WTC11 (cell line): ENCODE results near the gene FGF1.

Source experiments
- SMAD4 ChIP-seq: sonication (generic); formaldehyde crosslinking; IDR thresholded peaks from 2 replicates; pipeline ENCODE4 v1.8.0; 2022; ENCODE audit warnings: mild to moderate bottlenecking, missing genetic modification reagents
- TF ChIP-seq, protein P1 (sequence below): fragments of 200-600 bp; IDR thresholded peaks from 2 replicates; pipeline ENCODE4 v1.8.0; 2022; ENCODE audit warnings: antibody characterized with exemption
- TF ChIP-seq, protein P2 (sequence below): sonication (generic); formaldehyde crosslinking; conservative IDR thresholded peaks from 2 replicates; pipeline ENCODE4 v1.8.1; 2022; ENCODE audit warnings: mild to moderate bottlenecking, missing genetic modification reagents

DNA sequence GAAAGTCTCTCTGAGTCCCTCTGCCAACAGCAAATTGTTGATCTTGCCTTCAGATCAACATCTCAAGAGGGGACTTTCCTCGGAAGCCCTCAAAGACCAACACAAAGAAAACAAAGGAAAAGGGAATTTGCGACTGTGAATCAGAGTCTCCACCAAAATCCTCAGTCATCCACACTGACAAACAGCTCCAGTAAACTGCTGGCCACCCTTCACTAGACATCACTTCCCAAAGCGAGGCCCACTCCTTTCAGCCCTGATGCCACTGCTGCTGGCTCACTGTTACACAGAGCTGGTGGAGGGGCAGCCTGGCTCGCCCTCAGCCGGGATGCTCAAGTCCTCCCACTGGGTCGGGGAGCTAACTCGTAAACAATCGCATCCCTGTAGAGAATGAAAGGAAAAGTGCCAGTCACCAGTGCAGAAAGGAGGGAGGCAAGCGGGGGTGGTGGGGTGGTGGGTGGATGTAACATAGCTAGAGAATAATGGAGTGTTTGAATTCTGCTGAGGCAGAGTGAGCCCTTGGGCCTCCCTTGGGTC, 1.3 kb downstream of the FGF1 start:
- TF ChIP-seq, protein P1, sequence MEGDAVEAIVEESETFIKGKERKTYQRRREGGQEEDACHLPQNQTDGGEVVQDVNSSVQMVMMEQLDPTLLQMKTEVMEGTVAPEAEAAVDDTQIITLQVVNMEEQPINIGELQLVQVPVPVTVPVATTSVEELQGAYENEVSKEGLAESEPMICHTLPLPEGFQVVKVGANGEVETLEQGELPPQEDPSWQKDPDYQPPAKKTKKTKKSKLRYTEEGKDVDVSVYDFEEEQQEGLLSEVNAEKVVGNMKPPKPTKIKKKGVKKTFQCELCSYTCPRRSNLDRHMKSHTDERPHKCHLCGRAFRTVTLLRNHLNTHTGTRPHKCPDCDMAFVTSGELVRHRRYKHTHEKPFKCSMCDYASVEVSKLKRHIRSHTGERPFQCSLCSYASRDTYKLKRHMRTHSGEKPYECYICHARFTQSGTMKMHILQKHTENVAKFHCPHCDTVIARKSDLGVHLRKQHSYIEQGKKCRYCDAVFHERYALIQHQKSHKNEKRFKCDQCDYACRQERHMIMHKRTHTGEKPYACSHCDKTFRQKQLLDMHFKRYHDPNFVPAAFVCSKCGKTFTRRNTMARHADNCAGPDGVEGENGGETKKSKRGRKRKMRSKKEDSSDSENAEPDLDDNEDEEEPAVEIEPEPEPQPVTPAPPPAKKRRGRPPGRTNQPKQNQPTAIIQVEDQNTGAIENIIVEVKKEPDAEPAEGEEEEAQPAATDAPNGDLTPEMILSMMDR: no peak
- TF ChIP-seq, protein P2, sequence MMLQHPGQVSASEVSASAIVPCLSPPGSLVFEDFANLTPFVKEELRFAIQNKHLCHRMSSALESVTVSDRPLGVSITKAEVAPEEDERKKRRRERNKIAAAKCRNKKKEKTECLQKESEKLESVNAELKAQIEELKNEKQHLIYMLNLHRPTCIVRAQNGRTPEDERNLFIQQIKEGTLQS (CRISPR knock-in tag): no peak
- TF ChIP-seq SMAD4: no peak
